ENCODE results near the gene EPHB3. TPM values are rescaled to one million over a fixed set of nuclear protein-coding genes. Genes with fewer than 3 reads are reported as not detected.

Gene EPHB3
- total RNA-seq, 1 donor from 2014 or later = 0.07 TPM

GRCh38 chr3:184531626-184532280 is 29.8 kb upstream of the EPHB3 start:
- POLR2A ChIA-PET = interaction anchor here (0.7 kb wide), 1 partner anchor 10 kb away, joined by 4 read pairs; no protein-coding TSS in a partner anchor
- no peak for TF ChIP-seq CTCF (IDR thresholded peaks at IDR 0.05)
- no peak for ATAC-seq (ENCODE audit: low read depth)

GRCh38 chr3:184532940-184533732 is 28.4 kb upstream of the EPHB3 start:
- TF ChIP-seq CTCF (IDR thresholded peaks at IDR 0.05) = no peak
- Mint-ChIP-seq H3K36me3 (ENCODE audit: low read depth) (no peaks in the 10 kb centered on the region), H3K9me3 (no peaks in the 10 kb centered on the region), H3K4me1 (no peaks in the 10 kb centered on the region), H3K27ac (no peak overlapping the region), H3K27me3 (peaks cover 47% of the 10 kb centered on the region), H3K4me3 (no peak overlapping the region)
- ChIA-PET CTCF (no interaction called here), POLR2A (no interaction called here)
- DNase-seq (no peak), ATAC-seq (ENCODE audit: low read depth) (no peak)
- intact Hi-C loops (cut with micrococcal nuclease) = no loop called here

More at GRCh38 chr3:184531626-184532280, 29.8 kb upstream of the EPHB3 start:
- H3K9me3 Mint-ChIP-seq = no peaks in the 10 kb centered on the region
- no peak for DNase-seq
- intact Hi-C loops (cut with micrococcal nuclease) = no loop called here
- H3K27ac Mint-ChIP-seq = no peak overlapping the region
- CTCF ChIA-PET = interaction anchor here (0.6 kb wide), 1 partner anchor 51 kb away, joined by 3 read pairs; no protein-coding TSS in a partner anchor
- H3K27me3 Mint-ChIP-seq = peaks cover 44% of the 10 kb centered on the region
- H3K36me3 Mint-ChIP-seq (ENCODE audit: low read depth) = no peaks in the 10 kb centered on the region
- no peak overlapping the region for H3K4me3 Mint-ChIP-seq
- H3K4me1 Mint-ChIP-seq = no peaks in the 10 kb centered on the region

GRCh38 chr3:184537885-184538665 is 23.5 kb upstream of the EPHB3 start:
- Mint-ChIP-seq H3K36me3 (ENCODE audit: low read depth) (no peaks in the 10 kb centered on the region), H3K27me3 (peaks cover 34% of the 10 kb centered on the region), H3K4me3 (no peak overlapping the region), H3K27ac (no peak overlapping the region), H3K4me1 (no peaks in the 10 kb centered on the region), H3K9me3 (no peaks in the 10 kb centered on the region)
- ChIA-PET POLR2A (no interaction called here), CTCF (interaction anchor here (0.7 to 1.2 kb wide), 3 partner anchors 23 to 218 kb away, joined by 3 to 6 read pairs (median 4); no protein-coding TSS in a partner anchor)
- TF ChIP-seq CTCF (IDR thresholded peaks at IDR 0.05) = no peak
- DNase-seq (no peak), ATAC-seq (ENCODE audit: low read depth) (no peak)
- intact Hi-C loops (cut with micrococcal nuclease) = no loop called here

- Mint-ChIP-seq H3K27me3 (peaks cover 33% of the 10 kb centered on the region), H3K4me1 (peaks cover under 1% of the 10 kb centered on the region), H3K36me3 (ENCODE audit: low read depth) (no peaks in the 10 kb centered on the region), H3K4me3 (no peak overlapping the region), H3K9me3 (no peaks in the 10 kb centered on the region), H3K27ac (no peak overlapping the region)
- intact Hi-C loops (cut with micrococcal nuclease) = no loop called here
- ATAC-seq (ENCODE audit: low read depth) (no peak), DNase-seq (no peak)
- no peak for TF ChIP-seq CTCF (IDR thresholded peaks at IDR 0.05)
- ChIA-PET POLR2A (no interaction called here), CTCF (interaction anchor here (0.8 to 2.5 kb wide), 4 partner anchors 14 to 643 kb away, joined by 3 to 8 read pairs (median 3); partner anchors contain the start of gene EPHB3)
Observed at GRCh38 chr3:184538666-184539431, 22.7 kb upstream of the EPHB3 start.
